HG03135 (cell line): ENCODE measurements around the gene MARCHF11.

ENCODE experiments used
- ATAC-seq: cut with Tn5 transposase; IDR thresholded peaks from one replicate; pipeline ENCODE4 v1.9.1; 2021; ENCODE audit warnings: mild to moderate bottlenecking, moderate library complexity; ENCODE audit not compliant: unreplicated experiment

Gene MARCHF11

GRCh38 chr5:16135003-16135402, 44.6 kb downstream of the MARCHF11 start:
- ATAC-seq = no peak

GRCh38 chr5:16134204-16134603, 45.4 kb downstream of the MARCHF11 start:
- no peak for ATAC-seq

GRCh38 chr5:16131878-16132277, 47.7 kb downstream of the MARCHF11 start:
- no peak for ATAC-seq

GRCh38 chr5:16128944-16129343, 50.6 kb downstream of the MARCHF11 start:
- ATAC-seq = no peak

GRCh38 chr5:16127865-16128544, 51.6 kb downstream of the MARCHF11 start:
- ATAC-seq = no peak

- no peak for ATAC-seq
Observed at GRCh38 chr5:16120579-16120978, 59.0 kb downstream of the MARCHF11 start.

- ATAC-seq = no peak
Observed at GRCh38 chr5:16119790-16120189, 59.8 kb downstream of the MARCHF11 start.

DNA sequence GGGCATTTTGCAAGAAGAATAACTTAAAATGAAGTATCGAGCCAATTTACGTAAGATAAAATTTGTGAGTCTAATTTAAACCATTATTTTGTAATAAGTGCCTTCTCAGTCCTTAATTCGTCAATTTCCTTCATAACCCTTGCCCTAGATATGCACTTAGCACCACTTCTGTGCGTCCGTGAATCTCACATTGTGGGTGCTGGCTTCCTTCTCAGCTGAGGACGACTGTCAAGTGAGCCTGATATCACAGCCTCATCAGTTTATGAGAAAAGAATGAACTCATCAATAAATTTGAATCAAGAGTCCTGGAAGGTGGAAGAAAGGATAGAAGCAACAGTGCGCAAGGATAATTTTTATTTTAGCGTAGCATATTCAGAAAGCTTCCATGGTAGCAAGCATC, 64.5 kb downstream of the MARCHF11 start:
- ATAC-seq = no peak

DNA sequence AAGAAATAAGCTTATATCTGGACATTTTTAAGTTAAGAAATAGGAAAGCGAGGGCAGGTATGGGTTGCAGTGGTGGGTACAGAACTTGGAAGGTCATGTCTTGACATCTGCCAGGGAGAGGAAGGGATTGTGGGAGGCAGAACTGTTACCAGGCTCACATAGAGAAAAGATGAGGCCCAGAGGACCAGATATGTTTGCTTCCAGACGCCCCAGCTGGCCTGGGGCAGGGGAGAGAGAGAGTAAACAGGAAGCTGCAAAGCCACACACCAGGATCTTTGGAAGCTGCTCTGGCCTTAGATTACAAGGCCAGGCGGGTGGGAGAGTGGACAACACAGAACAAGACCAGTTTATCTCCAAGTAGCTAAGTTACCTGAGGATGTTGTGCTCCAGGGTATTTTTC, 71.2 kb downstream of the MARCHF11 start:
- no peak for ATAC-seq

DNA sequence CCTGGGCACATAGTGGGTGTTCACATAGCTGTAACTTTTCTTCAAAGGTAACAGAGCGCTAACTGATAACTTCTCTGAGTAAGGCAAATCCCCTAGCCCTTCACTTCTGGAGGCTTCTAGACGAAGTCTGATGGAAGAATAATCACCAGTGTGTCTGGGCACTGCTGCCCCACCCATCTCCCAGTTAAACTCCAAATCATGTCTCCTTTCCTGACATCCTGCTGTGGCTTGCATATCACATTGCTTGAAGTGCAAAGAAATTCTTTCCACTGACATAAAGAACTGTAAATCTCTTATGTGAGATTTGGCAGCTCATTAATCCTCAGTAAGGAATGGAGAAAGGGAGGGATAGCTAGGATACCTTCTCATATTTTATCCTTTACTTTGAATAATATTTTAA, 74.6 kb downstream of the MARCHF11 start:
- no peak for ATAC-seq

- no peak for ATAC-seq
Observed at GRCh38 chr5:16095612-16096011, 84.0 kb downstream of the MARCHF11 start.

GRCh38 chr5:16090270-16090669, 89.3 kb downstream of the MARCHF11 start:
- no peak for ATAC-seq

- no peak for ATAC-seq
Observed at GRCh38 chr5:16082982-16083381, 96.6 kb downstream of the MARCHF11 start.

DNA sequence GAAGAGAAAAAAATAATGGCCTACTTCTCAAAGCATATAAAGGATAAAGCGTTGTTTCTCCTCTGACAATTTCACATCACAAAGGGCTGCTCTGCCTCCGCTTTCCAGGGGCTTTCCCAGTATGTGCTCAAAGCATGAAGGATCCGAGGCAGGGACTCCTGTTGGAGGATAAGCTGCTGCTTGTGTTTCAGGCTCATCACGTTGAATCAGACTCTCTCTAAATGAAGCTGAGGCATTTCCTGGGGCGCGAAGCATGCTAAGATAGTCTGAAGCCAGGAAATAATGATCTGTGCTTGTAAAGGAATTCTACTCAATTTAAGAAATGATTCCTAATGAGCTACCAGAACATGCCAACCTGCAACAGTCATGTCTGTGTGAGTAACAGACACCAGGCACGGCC, 97.5 kb downstream of the MARCHF11 start:
- ATAC-seq = no peak

- no peak for ATAC-seq
Observed at GRCh38 chr5:16081376-16081955, 98.1 kb downstream of the MARCHF11 start.

- no peak for ATAC-seq
Observed at GRCh38 chr5:16076657-16077056, 102.9 kb downstream of the MARCHF11 start.

GRCh38 chr5:16074358-16074757, 105.2 kb downstream of the MARCHF11 start:
- no peak for ATAC-seq

DNA sequence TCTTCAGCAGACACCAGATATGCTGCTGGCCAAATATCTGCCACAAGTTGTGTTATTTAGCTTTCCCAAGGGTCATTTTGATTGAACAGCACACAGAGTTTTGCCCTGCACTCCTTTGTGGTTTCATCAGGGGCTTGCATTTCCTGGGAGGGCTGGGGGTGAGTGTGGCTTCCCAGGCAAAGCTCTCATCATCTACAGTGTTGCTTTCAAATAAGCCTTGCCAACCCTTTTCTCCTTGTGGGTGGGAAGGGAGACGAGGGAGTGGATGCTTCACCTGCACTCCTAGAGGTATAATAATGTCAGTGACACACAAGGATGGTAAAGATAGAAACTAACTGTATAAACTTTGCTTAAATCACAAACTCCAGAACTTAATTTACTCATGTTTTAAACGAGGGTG, 107.0 kb downstream of the MARCHF11 start:
- no peak for ATAC-seq

DNA sequence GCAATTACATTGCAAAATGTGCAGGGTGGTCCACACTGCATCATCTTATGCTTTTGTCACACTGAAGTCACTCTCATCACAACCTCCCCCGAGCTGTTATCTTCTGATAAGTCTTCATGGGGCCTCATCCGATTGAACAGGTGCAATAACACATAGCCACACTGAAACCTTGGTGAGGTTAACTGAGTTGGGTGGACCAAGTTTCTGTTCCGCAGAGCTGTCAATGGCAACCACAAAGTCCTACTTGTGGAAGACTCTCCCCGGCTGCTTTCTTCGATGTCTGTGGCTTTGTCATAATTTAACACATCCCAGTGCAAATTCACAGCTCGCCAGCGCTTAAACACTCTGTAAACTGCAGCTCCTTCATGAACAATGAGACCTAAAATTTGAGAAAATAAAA, 112.2 kb downstream of the MARCHF11 start:
- no peak for ATAC-seq

GRCh38 chr5:16066810-16067209, 112.8 kb downstream of the MARCHF11 start:
- no peak for ATAC-seq

- ATAC-seq = no peak
Observed at GRCh38 chr5:16066320-16066719, 113.3 kb downstream of the MARCHF11 start.

- ATAC-seq = no peak
Observed at GRCh38 chr5:16065831-16066230, 113.8 kb downstream of the MARCHF11 start.
